HFFc6 (cell line): ENCODE data around the gene UBASH3B. TPM values are rescaled to one million over a fixed set of nuclear protein-coding genes. Genes with fewer than 3 reads are reported as not detected.

ENCODE experiments used
- DNase-seq: peaks from one replicate; pipeline ENCODE4 v3.0.0-alpha.2; 2018
- H3K27ac Mint-ChIP-seq: 2 replicates; pipeline ENCODE4 v1.8.0; 2020; ENCODE audit warnings: mild to moderate bottlenecking, mixed read lengths
- H3K27me3 Mint-ChIP-seq: 2 replicates; pipeline ENCODE4 v1.8.0; 2021; ENCODE audit warnings: mild to moderate bottlenecking, moderate library complexity, mixed read lengths; ENCODE audit not compliant: insufficient read depth
- H3K36me3 Mint-ChIP-seq: 2 replicates; pipeline ENCODE4 v1.8.0; 2021; ENCODE audit warnings: low read depth, mixed read lengths
- H3K4me1 Mint-ChIP-seq: 2 replicates; pipeline ENCODE4 v1.8.0; 2020; ENCODE audit warnings: low read depth, mixed read lengths
- H3K4me3 Mint-ChIP-seq: 2 replicates; pipeline ENCODE4 v1.8.0; 2020; ENCODE audit warnings: mild to moderate bottlenecking, moderate library complexity, mixed read lengths
- H3K9me3 Mint-ChIP-seq: 2 replicates; pipeline ENCODE4 v1.8.0; 2020; ENCODE audit warnings: mild to moderate bottlenecking, mixed read lengths
- total RNA-seq, 6 experiments: library from RNA; stranded (reverse); fragmentation: NEBNext Ultra II Directional; extraction: Animal tissue kit (Norgen Biotek cat#: 25700); gene quantifications; 2 replicates in 1 of 6; 3 replicates in 5 of 6; pipeline ENCODE4 v1.2.3, GENCODE V29; 2021
- TF ChIP-seq, protein P1 (sequence below): fragments of 200-600 bp; sonication (generic); IDR thresholded peaks from 2 replicates; pipeline ENCODE4 v1.5.0; 2021; ENCODE audit warnings: antibody characterized with exemption, mild to moderate bottlenecking

The UBASH3B gene
- total RNA-seq, 6 experiments from 2014 or later, result 44.6 to 60.4 (median 52.9) TPM

DNA sequence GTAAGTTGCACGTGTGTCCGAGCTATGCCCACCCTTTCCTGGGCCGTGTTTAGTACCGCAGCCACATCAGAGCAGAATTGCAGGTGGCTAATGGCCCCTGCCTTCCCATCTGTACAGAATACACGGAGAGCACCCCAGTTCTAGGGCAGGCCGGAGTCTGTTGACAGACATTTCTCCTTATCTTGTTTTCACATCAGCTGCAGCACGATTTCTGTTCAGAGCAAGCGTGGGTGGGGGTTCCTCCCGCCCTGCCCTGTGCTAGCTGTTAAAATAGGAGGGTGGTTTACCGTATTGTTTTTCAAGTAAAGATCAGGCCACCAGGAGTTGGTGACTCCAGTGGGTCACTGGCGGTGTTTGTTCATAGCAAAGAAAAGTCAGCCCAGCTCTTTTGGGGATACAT, 41.1 kb downstream of the UBASH3B start:
- H3K4me3 Mint-ChIP-seq, result no peak overlapping the region
- DNase-seq, result no peak
- H3K36me3 Mint-ChIP-seq, result peaks cover 34% of the 10 kb centered on the region
- H3K27ac Mint-ChIP-seq, result no peak overlapping the region
- H3K9me3 Mint-ChIP-seq, result no peaks in the 10 kb centered on the region
- H3K4me1 Mint-ChIP-seq, result peaks cover 58% of the 10 kb centered on the region
- no peaks in the 10 kb centered on the region; the same call in none of the 2 replicates for H3K27me3 Mint-ChIP-seq
- TF ChIP-seq, protein P1, sequence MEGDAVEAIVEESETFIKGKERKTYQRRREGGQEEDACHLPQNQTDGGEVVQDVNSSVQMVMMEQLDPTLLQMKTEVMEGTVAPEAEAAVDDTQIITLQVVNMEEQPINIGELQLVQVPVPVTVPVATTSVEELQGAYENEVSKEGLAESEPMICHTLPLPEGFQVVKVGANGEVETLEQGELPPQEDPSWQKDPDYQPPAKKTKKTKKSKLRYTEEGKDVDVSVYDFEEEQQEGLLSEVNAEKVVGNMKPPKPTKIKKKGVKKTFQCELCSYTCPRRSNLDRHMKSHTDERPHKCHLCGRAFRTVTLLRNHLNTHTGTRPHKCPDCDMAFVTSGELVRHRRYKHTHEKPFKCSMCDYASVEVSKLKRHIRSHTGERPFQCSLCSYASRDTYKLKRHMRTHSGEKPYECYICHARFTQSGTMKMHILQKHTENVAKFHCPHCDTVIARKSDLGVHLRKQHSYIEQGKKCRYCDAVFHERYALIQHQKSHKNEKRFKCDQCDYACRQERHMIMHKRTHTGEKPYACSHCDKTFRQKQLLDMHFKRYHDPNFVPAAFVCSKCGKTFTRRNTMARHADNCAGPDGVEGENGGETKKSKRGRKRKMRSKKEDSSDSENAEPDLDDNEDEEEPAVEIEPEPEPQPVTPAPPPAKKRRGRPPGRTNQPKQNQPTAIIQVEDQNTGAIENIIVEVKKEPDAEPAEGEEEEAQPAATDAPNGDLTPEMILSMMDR, result no peak

DNA sequence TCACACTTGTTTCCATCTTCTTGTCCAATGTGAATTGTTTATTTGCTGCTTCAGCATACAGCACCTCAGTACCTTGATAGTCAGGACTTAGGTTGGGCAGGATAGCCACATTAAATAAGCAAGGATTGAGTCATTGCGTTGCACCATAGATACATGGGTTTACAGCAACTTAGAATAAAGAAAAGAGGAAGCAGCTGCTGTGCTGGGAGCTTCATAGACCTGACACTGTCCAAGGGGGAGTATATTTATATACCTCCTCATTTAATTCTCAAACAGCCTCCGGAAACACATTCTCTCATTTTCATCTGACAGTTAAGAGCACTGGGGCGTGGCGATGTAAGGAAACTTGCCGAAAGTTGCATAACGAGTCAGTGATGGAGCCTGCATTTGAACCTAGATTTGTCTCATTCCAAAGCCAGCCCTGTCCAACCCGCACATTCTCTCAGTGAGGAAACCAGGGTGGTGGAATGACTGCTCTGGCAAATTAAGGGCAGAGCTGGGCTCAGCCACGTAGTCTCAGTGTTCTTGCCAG, 42.2 kb downstream of the UBASH3B start:
- Mint-ChIP-seq H3K4me3 (no peak overlapping the region), H3K36me3 (peaks cover 40% of the 10 kb centered on the region), H3K4me1 (peaks cover 55% of the 10 kb centered on the region), H3K27ac (peak overlapping the region; percentile 27), H3K9me3 (no peaks in the 10 kb centered on the region), H3K27me3 (no peaks in the 10 kb centered on the region; the same call in none of the 2 replicates)
- DNase-seq, result peak; percentile 20
- TF ChIP-seq, protein P1, result no peak

DNA sequence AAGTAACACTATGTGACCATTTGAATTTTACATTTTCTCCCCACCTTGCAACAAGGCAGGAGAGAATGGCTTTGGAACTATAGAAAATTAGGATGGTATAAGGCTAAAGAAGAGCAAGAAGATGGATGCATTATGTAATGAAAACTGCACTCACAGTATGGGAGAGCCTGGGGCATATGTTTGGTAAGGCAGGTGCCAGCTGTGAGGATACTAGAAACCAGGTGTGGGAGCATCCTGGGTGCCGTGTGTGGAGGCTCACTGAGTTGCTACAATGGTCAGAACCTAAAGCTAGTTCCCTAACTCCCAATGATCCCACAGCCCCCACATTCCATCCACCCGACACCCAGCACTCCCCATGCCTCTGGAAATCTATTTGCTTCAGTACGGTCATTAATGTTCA, 42.9 kb downstream of the UBASH3B start:
- no peak overlapping the region for H3K4me3 Mint-ChIP-seq
- no peaks in the 10 kb centered on the region for H3K9me3 Mint-ChIP-seq
- H3K4me1 Mint-ChIP-seq, result peaks cover 51% of the 10 kb centered on the region

DNA sequence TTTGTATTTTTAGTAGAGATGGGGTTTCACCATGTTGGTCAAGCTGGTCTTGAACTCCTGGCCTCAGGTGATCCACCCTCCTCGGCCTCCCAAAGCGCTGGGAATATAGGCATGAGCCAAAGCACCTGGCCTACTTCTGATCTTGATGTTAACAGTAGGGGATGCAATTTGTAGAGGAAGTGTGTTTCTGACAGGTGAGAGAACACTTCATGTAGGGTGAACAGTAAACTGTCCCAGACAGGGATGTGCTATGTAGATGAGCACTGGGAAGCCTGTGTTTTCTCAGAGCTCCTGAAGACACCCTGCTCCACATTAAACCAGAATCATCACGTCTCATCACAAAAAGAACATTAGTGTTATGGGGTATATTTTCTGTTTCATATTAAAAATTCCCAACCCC, 45.1 kb downstream of the UBASH3B start:
- DNase-seq, result no peak
- no peak overlapping the region for H3K4me3 Mint-ChIP-seq
- H3K27me3 Mint-ChIP-seq, result no peaks in the 10 kb centered on the region; the same call in none of the 2 replicates
- no peak overlapping the region for H3K27ac Mint-ChIP-seq
- TF ChIP-seq, protein P1, result no peak
- peaks cover 67% of the 10 kb centered on the region for H3K4me1 Mint-ChIP-seq
- no peaks in the 10 kb centered on the region for H3K9me3 Mint-ChIP-seq
- peaks cover 39% of the 10 kb centered on the region for H3K36me3 Mint-ChIP-seq

More for the DNA sequence above, 42.9 kb downstream of the UBASH3B start:
- TF ChIP-seq, protein P1, result no peak
- peak overlapping the region; percentile 10; the same call in 1 of the 2 replicates for H3K27ac Mint-ChIP-seq
- DNase-seq, result no peak
- no peaks in the 10 kb centered on the region; the same call in none of the 2 replicates for H3K27me3 Mint-ChIP-seq
- peaks cover 35% of the 10 kb centered on the region for H3K36me3 Mint-ChIP-seq

DNA sequence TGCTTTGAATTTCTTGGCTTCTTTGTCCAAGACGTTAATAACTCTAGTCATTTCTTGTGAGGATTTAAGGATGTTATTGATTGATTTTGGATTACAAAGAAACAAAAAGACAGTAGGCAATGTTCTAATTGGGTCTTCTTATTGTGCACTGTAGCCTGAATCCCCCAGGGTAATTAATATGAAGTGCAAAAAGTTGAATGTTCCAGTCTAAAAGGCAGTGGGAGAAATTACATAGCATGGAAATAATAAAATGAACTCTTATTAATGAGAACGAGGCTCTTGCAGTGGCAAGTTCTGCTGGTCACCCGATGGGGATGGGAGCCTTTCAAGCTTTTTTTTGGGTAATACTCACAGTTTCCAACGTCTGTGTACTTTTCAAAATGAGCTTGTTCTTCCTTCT, 45.6 kb downstream of the UBASH3B start:
- Mint-ChIP-seq H3K4me1 (peaks cover 71% of the 10 kb centered on the region), H3K9me3 (no peaks in the 10 kb centered on the region), H3K27ac (no peak overlapping the region), H3K36me3 (peaks cover 39% of the 10 kb centered on the region), H3K4me3 (no peak overlapping the region), H3K27me3 (no peaks in the 10 kb centered on the region; the same call in none of the 2 replicates)
- no peak for DNase-seq
- TF ChIP-seq, protein P1, result no peak
